H1 (cell line): ENCODE results near the gene PPP1R14B. TPM values are rescaled to one million over a fixed set of nuclear protein-coding genes. Genes with fewer than 3 reads are reported as not detected.

Experiments used
- CTCF ChIA-PET: fragments of 300-600 bp; sonication (Branson Sonifier 250); formaldehyde crosslinking; loops from one replicate; lab custom pipeline; 2021; ENCODE audit not compliant: partially characterized antibody; lab: Charles Lee
- POLR2A ChIA-PET: fragments of 300-600 bp; sonication (Branson Sonifier 250); formaldehyde crosslinking; loops from one replicate; lab custom pipeline; 2021; ENCODE audit warnings: inconsistent platforms; ENCODE audit not compliant: partially characterized antibody; lab: Charles Lee
- DNase-seq, 2 experiments: peaks; one replicate each; pipeline versions ENCODE4 v3.0.0 to v3.0.0-alpha.2; 2010 to 2022; ENCODE audit warnings: low spot score in 2 of 2, low read depth in 1 of 2, mixed read lengths in 1 of 2
- FAIRE-seq: peaks from 2 replicates; lab custom pipeline; 2011; peaks lifted over from hg19 to GRCh38; lab: Jason Lieb, UNC
- H2AFZ ChIP-seq: 2 replicates; pipeline ENCODE4 v1.8.1; 2012; ENCODE audit warnings: low read length, inconsistent platforms
- H2AK5ac ChIP-seq: 2 replicates; pipeline ENCODE4 v1.6.1; 2013; ENCODE audit warnings: low read depth, low read length
- H2BK120ac ChIP-seq: replicated peaks from 2 replicates; pipeline ENCODE3; 2013; ENCODE audit warnings: low read depth, low read length, inconsistent platforms
- H2BK12ac ChIP-seq: 2 replicates; pipeline ENCODE4 v1.6.1; 2013; ENCODE audit warnings: low read depth, low read length
- H2BK15ac ChIP-seq: 2 replicates; pipeline ENCODE4 v1.6.1; 2013; ENCODE audit warnings: low read length
- H2BK20ac ChIP-seq: 2 replicates; pipeline ENCODE4 v1.6.1; 2013; ENCODE audit warnings: low read length
- H2BK5ac ChIP-seq: 2 replicates; pipeline ENCODE4 v1.6.1; 2013; ENCODE audit warnings: low read depth, low read length
- H3K14ac ChIP-seq: 2 replicates; pipeline ENCODE4 v1.6.1; 2013; ENCODE audit warnings: inconsistent platforms; ENCODE audit not compliant: insufficient read length
- H3K18ac ChIP-seq: 2 replicates; pipeline ENCODE4 v1.6.1; 2013; ENCODE audit warnings: low read length; ENCODE audit errors: extremely low read depth
- H3K23ac ChIP-seq: 2 replicates; pipeline ENCODE4 v1.6.1; 2013; ENCODE audit warnings: inconsistent platforms; ENCODE audit not compliant: insufficient read length
- H3K23me2 ChIP-seq: 2 replicates; pipeline ENCODE4 v1.6.1; 2013; ENCODE audit warnings: low read depth, low read length
- H3K27ac ChIP-seq: 2 replicates; pipeline ENCODE4 v1.6.1; 2011; ENCODE audit warnings: low read depth, low read length, inconsistent platforms
- H3K27me3 ChIP-seq, 4 experiments: replicated peaks in 1 of 4; 1 replicate in 1 of 4; 2 replicates in 3 of 4; pipeline versions ENCODE4 v1.6.1 to v1.8.1; 2011 to 2013; ENCODE audit warnings: low read length in 3 of 4, mild to moderate bottlenecking in 3 of 4, inconsistent platforms in 2 of 4, mixed read lengths in 2 of 4, moderate library complexity in 1 of 4; ENCODE audit not compliant: control insufficient read depth in 3 of 4, insufficient read depth in 3 of 4; ENCODE audit errors: extremely low read depth in 1 of 4
- H3K36me3 ChIP-seq, 4 experiments: 2 replicates each; pipeline versions ENCODE4 v1.6.1 to v1.8.1; 2011 to 2013; ENCODE audit warnings: mild to moderate bottlenecking in 4 of 4, low read length in 3 of 4, moderate library complexity in 2 of 4, control low read depth in 1 of 4, inconsistent platforms in 1 of 4; ENCODE audit not compliant: insufficient read depth in 4 of 4, control insufficient read depth in 2 of 4
- H3K4ac ChIP-seq: replicated peaks from 2 replicates; pipeline ENCODE3; 2013; ENCODE audit warnings: low read length, low read depth, mixed read lengths, inconsistent platforms; ENCODE audit not compliant: insufficient read length
- H3K4me1 ChIP-seq, 4 experiments: replicated peaks in 1 of 4; 1 replicate in 1 of 4; 2 replicates in 3 of 4; pipeline versions ENCODE4 v1.6.1 to v1.8.1; 2011 to 2013; ENCODE audit warnings: low read length in 3 of 4, inconsistent platforms in 2 of 4, mixed read lengths in 1 of 4; ENCODE audit not compliant: insufficient read depth in 4 of 4, control insufficient read depth in 3 of 4
- H3K4me2 ChIP-seq, 2 experiments: 2 replicates each; pipeline versions ENCODE4 v1.6.1 to v1.8.1; 2011 to 2013; ENCODE audit warnings: low read depth in 2 of 2, low read length in 2 of 2, control low read depth in 1 of 2, inconsistent platforms in 1 of 2, mild to moderate bottlenecking in 1 of 2; ENCODE audit not compliant: insufficient read depth in 1 of 2
- H3K4me3 ChIP-seq, 4 experiments: fragments of 200-600, 300-600 bp in 1 of 4; sonication (generic), shearing (Covaris generic), sonication (Bioruptor Twin) in 1 of 4; 2 replicates each; pipeline versions ENCODE4 v1.5.1 to v1.8.1; 2011 to 2016; ENCODE audit warnings: low read length in 4 of 4, low read depth in 3 of 4, control low read depth in 2 of 4, inconsistent platforms in 2 of 4, mild to moderate bottlenecking in 2 of 4, mixed read lengths in 1 of 4, moderate library complexity in 1 of 4; ENCODE audit not compliant: insufficient read depth in 2 of 4; ENCODE audit errors: extremely low read depth in 1 of 4
- H3K56ac ChIP-seq: replicated peaks from 2 replicates; pipeline ENCODE3; 2013; ENCODE audit warnings: low read depth, mild to moderate bottlenecking, mixed read lengths, low read length, inconsistent platforms; ENCODE audit not compliant: insufficient read length
- H3K79me1 ChIP-seq: 2 replicates; pipeline ENCODE4 v1.6.1; 2013; ENCODE audit warnings: low read depth, low read length, control low read depth
- H3K79me2 ChIP-seq, 2 experiments: 2 replicates each; pipeline versions ENCODE4 v1.6.1 to v1.8.1; 2012 to 2013; ENCODE audit warnings: low read length in 2 of 2, mild to moderate bottlenecking in 2 of 2, inconsistent platforms in 1 of 2; ENCODE audit not compliant: insufficient read depth in 2 of 2, control insufficient read depth in 1 of 2
- H3K9ac ChIP-seq, 4 experiments: replicated peaks in 1 of 4; 1 replicate in 1 of 4; 2 replicates in 3 of 4; pipeline versions ENCODE4 v1.6.1 to v1.8.1; 2011 to 2013; ENCODE audit warnings: low read depth in 3 of 4, low read length in 3 of 4, control low read depth in 2 of 4, mild to moderate bottlenecking in 2 of 4, moderate library complexity in 2 of 4, inconsistent platforms in 1 of 4; ENCODE audit errors: extremely low read depth in 1 of 4
- H3K9me3 ChIP-seq, 2 experiments: 2 replicates each; pipeline versions ENCODE4 v1.6.1 to v1.8.1; 2012 to 2013; ENCODE audit warnings: mild to moderate bottlenecking in 2 of 2, moderate library complexity in 2 of 2, control low read depth in 1 of 2, inconsistent platforms in 1 of 2, low read depth in 1 of 2, low read length in 1 of 2, mixed read lengths in 1 of 2; ENCODE audit not compliant: insufficient read depth in 2 of 2
- H4K20me1 ChIP-seq, 2 experiments: replicated peaks in 1 of 2; 2 replicates each; pipeline versions ENCODE3 to v1.8.1; 2011 to 2013; ENCODE audit warnings: inconsistent platforms in 2 of 2, low read length in 2 of 2, mild to moderate bottlenecking in 1 of 2; ENCODE audit not compliant: insufficient read depth in 2 of 2, control insufficient read depth in 1 of 2
- H4K5ac ChIP-seq: 2 replicates; pipeline ENCODE4 v1.6.1; 2013; ENCODE audit warnings: low read length, low read depth, mixed read lengths, inconsistent platforms; ENCODE audit not compliant: insufficient read length
- H4K8ac ChIP-seq: 2 replicates; pipeline ENCODE4 v1.8.0; 2013; ENCODE audit warnings: mild to moderate bottlenecking, moderate library complexity, low read length, inconsistent platforms; ENCODE audit not compliant: insufficient read depth; ENCODE audit errors: extremely low read depth
- H4K91ac ChIP-seq: replicated peaks from 2 replicates; pipeline ENCODE3; 2013; ENCODE audit warnings: low read length, mixed read lengths, inconsistent platforms; ENCODE audit not compliant: insufficient read length
- BRCA1 ChIP-seq: IDR thresholded peaks from 2 replicates; pipeline ENCODE4 v1.6.1; 2012; ENCODE audit warnings: low read depth, low read length, improper control_type of control experiment
- CTBP2 ChIP-seq: IDR thresholded peaks from 2 replicates; pipeline ENCODE4 v1.7.0; 2011; ENCODE audit warnings: borderline replicate concordance, mild to moderate bottlenecking, moderate library complexity, mixed read lengths, low read length; ENCODE audit not compliant: insufficient read depth, insufficient read length
- EZH2 ChIP-seq: fragments of 200-600 bp; sonication (generic); IDR thresholded peaks from 2 replicates; pipeline ENCODE4 v1.7.1; 2012; ENCODE audit warnings: low read depth, mild to moderate bottlenecking, moderate library complexity, low read length, inconsistent platforms; ENCODE audit not compliant: severe bottlenecking
- KDM4A ChIP-seq: IDR thresholded peaks from one replicate; pipeline ENCODE4 v1.7.1; 2012; ENCODE audit warnings: low read depth, mild to moderate bottlenecking, moderate library complexity, low read length, inconsistent platforms; ENCODE audit not compliant: severe bottlenecking
- RXRA ChIP-seq: IDR thresholded peaks from 2 replicates; pipeline ENCODE4 v1.6.1; 2011; ENCODE audit warnings: low read depth, mild to moderate bottlenecking, low read length, moderate library complexity; ENCODE audit not compliant: insufficient read depth
- WGBS, 2 experiments: shearing (Covaris generic) in 1 of 2; methylation state at CpG; one replicate each; pipeline versions ENCODE4 v1.1.6 to v1.1.7; 2013 to 2015; ENCODE audit warnings: low lambda C conversion rate in 2 of 2, mixed read lengths in 2 of 2, inconsistent platforms in 1 of 2, low coverage in 1 of 2, missing lambda C conversion rate in 1 of 2; ENCODE audit not compliant: insufficient replicate concordance in 2 of 2, insufficient coverage in 1 of 2, insufficient read length in 1 of 2; ENCODE audit errors: extremely low coverage in 1 of 2, missing lambda C conversion rate in 1 of 2; 5-methylcytosine and 5-hydroxymethylcytosine counted together
- polyA plus RNA-seq, 7 experiments: library from polyadenylated mRNA; depleted of rRNA in 3 of 7; stranded (reverse) in 5 of 7; unstranded in 2 of 7; fragments of >200 nt in 5 of 7; fragments of 200-250 nt in 2 of 7; gene quantifications; 1 replicate in 5 of 7; 2 replicates in 1 of 7; 4 replicates in 1 of 7; pipeline versions ENCODE4 v1.2.1 to v1.2.3, GENCODE V29; 2011 to 2013; ENCODE audit warnings: missing spikeins in 2 of 7, mixed read lengths in 2 of 7
- total RNA-seq: library from RNA; stranded (reverse); fragmentation: NEBNext Ultra II Directional; extraction: Animal tissue kit (Norgen Biotek cat#: 25700); gene quantifications from 2 replicates; pipeline ENCODE4 v1.2.1, GENCODE V29; 2021

The PPP1R14B gene
- total and polyA plus RNA-seq, 2 of the 8 experiments (the other 6 are each of a cell fraction or from before 2014, with no cell fraction given): 265 to 419 TPM

DNA sequence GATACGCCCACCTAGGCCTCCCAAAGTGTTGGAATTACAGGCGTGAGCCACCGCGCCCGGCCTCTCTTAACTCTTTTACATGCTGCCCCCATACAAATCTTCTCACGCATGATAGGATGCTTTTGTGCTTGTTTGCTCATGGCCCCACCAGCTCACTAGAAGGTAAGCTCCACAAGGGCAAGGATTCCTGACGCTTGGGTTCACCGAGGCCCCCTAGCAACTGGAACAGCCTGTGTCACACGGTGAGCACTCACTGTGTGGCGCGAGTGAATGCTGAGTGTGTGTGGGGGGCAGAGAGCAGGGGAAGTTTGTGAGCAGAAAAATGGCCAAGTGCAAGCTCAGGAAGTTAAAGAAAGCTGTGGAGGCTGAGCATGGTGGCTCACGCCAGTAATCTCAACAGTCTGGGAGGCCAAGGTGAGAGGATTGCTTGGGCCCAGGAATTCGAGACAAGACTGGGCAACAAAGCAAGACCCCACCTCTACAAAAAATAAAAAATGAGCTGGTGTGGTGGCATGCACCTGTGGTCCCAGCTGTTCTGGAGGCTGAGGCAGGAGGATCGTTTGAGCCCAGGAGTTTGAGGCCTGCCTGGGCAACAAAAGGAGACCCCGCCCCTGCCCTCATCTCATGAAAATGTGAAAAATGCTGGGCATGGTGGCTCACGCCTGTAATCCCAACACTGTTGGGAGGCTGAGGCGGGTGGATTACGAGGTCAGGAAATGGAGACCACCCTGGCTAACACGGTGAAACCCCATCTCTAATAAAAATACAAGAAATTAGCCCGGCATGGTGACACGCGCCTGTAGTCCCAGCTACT, 35.4 kb upstream of the PPP1R14B start:
- H3K9me3 ChIP-seq: no peaks in the 10 kb centered on the region
- H2BK15ac ChIP-seq: no peak overlapping the region
- no peaks in the 10 kb centered on the region; the same call in 1 of the 2 replicates for H3K79me1 ChIP-seq
- no peak overlapping the region for H2BK20ac ChIP-seq
- H3K79me2 ChIP-seq: no peaks in the 10 kb centered on the region
- H4K20me1 ChIP-seq: no peaks in the 10 kb centered on the region
- FAIRE-seq (no peak), DNase-seq (no peak)
- CTCF ChIA-PET: interaction anchor here (0.7 to 11.4 kb wide), 6 partner anchors 12 to 61 kb away, joined by 3 to 134 read pairs (median 4); partner anchors contain the start of genes CATSPERZ and ESRRA
- H2BK5ac ChIP-seq: no peak overlapping the region
- peaks cover 10% of the 10 kb centered on the region; the same call in 1 of the 2 replicates for H3K23me2 ChIP-seq
- H3K9ac ChIP-seq: no peak overlapping the region
- H3K23ac ChIP-seq: no peak overlapping the region
- H2AFZ ChIP-seq: no peak overlapping the region
- no peak overlapping the region; the same call in 1 of the 2 replicates for H2BK12ac ChIP-seq
- no peak overlapping the region for H3K4me3 ChIP-seq
- peaks cover 0 to 7% (median 0%) of the 10 kb centered on the region in 4 experiments; a peak in 1 of 7 replicates for H3K27me3 ChIP-seq
- no peak overlapping the region for H3K4ac ChIP-seq
- H3K4me2 ChIP-seq: no peak overlapping the region
- no peak overlapping the region for H3K56ac ChIP-seq
- H4K8ac ChIP-seq: no peak overlapping the region
- H3K14ac ChIP-seq: no peak overlapping the region
- H3K36me3 ChIP-seq: no peaks in the 10 kb centered on the region; a peak in 1 of 8 replicates
- POLR2A ChIA-PET: interaction anchor here (1.5 to 9.5 kb wide), 4 partner anchors 12 to 37 kb away, joined by 3 to 79 read pairs (median 28); partner anchors contain the start of genes ESRRA and PPP1R14B
- no peak overlapping the region for H4K5ac ChIP-seq
- H2AK5ac ChIP-seq: no peak overlapping the region
- TF ChIP-seq CTBP2 (no peak), BRCA1 (no peak), RXRA (no peak), KDM4A (no peak), EZH2 (no peak)
- peaks cover 0 to 8% (median 4%) of the 10 kb centered on the region in 4 experiments; a peak in 4 of 7 replicates for H3K4me1 ChIP-seq
- no peak overlapping the region for H3K18ac ChIP-seq
- H3K27ac ChIP-seq: no peak overlapping the region
- 90% methylated on average over 21 of the region's 22 CpGs; no CpG with 5 or more reads in 1 of the 2 experiments for WGBS, 2 experiments
- no peak overlapping the region for H2BK120ac ChIP-seq
- no peak overlapping the region for H4K91ac ChIP-seq
